Adrenal gland (tissue), 5 donors: ENCODE results near the gene GLCCI1.

Experiments used
- CTCF ChIP-seq, 6 experiments: fragments of 450-650 bp in 4 of 6; fragments of 200-600 bp in 2 of 6; sonication (generic) in 1 of 6; IDR thresholded peaks; 1 replicate in 5 of 6; 2 replicates in 1 of 6; pipeline versions ENCODE4 v1.5.1 to v1.8.0; 2016 to 2021; ENCODE audit warnings: antibody characterized with exemption in 6 of 6, mild to moderate bottlenecking in 2 of 6, moderate library complexity in 1 of 6
- POLR2A ChIP-seq, 2 donors: fragments of 450-650 bp; IDR thresholded peaks; one replicate each; pipeline ENCODE4 v1.6.1; 2017; ENCODE audit warnings: antibody characterized with exemption in 2 of 2, mild to moderate bottlenecking in 2 of 2, moderate library complexity in 1 of 2
- donor health status: DM: no; HTN: no; CAD: no.

- no peak for TF ChIP-seq CTCF (IDR thresholded peaks at IDR 0.05)
- no peak for TF ChIP-seq POLR2A (IDR thresholded peaks at IDR 0.05)
Observed at GRCh38 chr7:8063706-8064297, 95.2 kb downstream of the GLCCI1 start.
